HT1080 (cell line): ENCODE measurements around the gene PDE10A. TPM values are rescaled to one million over a fixed set of nuclear protein-coding genes. Genes with fewer than 3 reads are reported as not detected.

Experiments
- DNase-seq: peaks from one replicate; pipeline ENCODE4 v3.0.0-alpha.2; 2015; ENCODE audit warnings: low read depth
- polyA plus RNA-seq, 2 experiments: library from polyadenylated mRNA; depleted of rRNA; stranded (reverse); fragments of >200 nt; gene quantifications; 2 replicates each; pipeline ENCODE4 v1.2.3, GENCODE V29; 2015
- total RNA-seq: library from RNA; depleted of rRNA; stranded (reverse); fragments of >200 nt; shearing (Covaris generic); gene quantifications from 2 replicates; pipeline ENCODE4 v1.2.3, GENCODE V29; 2014; rRNA removed

PDE10A gene
- total RNA-seq = 2.9 and 4.4 TPM in 2 replicates
- polyA plus RNA-seq (2015; cell fraction: cytosol; rRNA removed) = 4.9 and 6.7 TPM in 2 replicates
- polyA plus RNA-seq (2015; cell fraction: nucleus; rRNA removed) = 7.7 and 8.5 TPM in 2 replicates

GRCh38 chr6:165662749-165663376 lies at the start of gene PDE10A:
PDE10A (minus strand) TSS chr6:165663241; CDS start chr6:165662811, 430 bp downstream.
- peak; percentile 50 for DNase-seq

- DNase-seq = no peak
These were observed 46.0 kb upstream of the PDE10A start for GRCh38 chr6:165708985-165709576.

- DNase-seq = no peak
These were observed 44.2 kb upstream of the PDE10A start for GRCh38 chr6:165707067-165707853.

- no peak for DNase-seq
These were observed 42.9 kb upstream of the PDE10A start for GRCh38 chr6:165705941-165706340.

GRCh38 chr6:165704045-165704748 lies 41.2 kb upstream of the PDE10A start:
- no peak for DNase-seq

- DNase-seq = no peak
These were observed 39.6 kb upstream of the PDE10A start for GRCh38 chr6:165702669-165703068.

- DNase-seq = no peak
These were observed 38.7 kb upstream of the PDE10A start for GRCh38 chr6:165701564-165702354.

- no peak for DNase-seq
These were observed 38.0 kb upstream of the PDE10A start for GRCh38 chr6:165701005-165701404.

GRCh38 chr6:165698868-165699267 lies 35.8 kb upstream of the PDE10A start:
- DNase-seq = no peak

GRCh38 chr6:165697171-165697570 lies 34.1 kb upstream of the PDE10A start:
- DNase-seq = no peak

GRCh38 chr6:165695722-165696515 lies 32.9 kb upstream of the PDE10A start:
- DNase-seq = peak; percentile 26

GRCh38 chr6:165694296-165694695 lies 31.3 kb upstream of the PDE10A start:
- no peak for DNase-seq

- DNase-seq = no peak
These were observed 29.1 kb upstream of the PDE10A start for GRCh38 chr6:165692106-165692653.

- DNase-seq = no peak
These were observed 26.7 kb upstream of the PDE10A start for GRCh38 chr6:165689699-165690098.

- no peak for DNase-seq
These were observed 23.7 kb upstream of the PDE10A start for GRCh38 chr6:165686596-165687365.

GRCh38 chr6:165685302-165685701 lies 22.3 kb upstream of the PDE10A start:
- DNase-seq = no peak

- DNase-seq = no peak
These were observed 21.3 kb upstream of the PDE10A start for GRCh38 chr6:165684333-165684732.

- no peak for DNase-seq
These were observed 17.9 kb upstream of the PDE10A start for GRCh38 chr6:165680975-165681374.

- no peak for DNase-seq
These were observed 16.3 kb upstream of the PDE10A start for GRCh38 chr6:165679326-165679725.
